Suprapubic skin (tissue), 4 donors: ENCODE data around the gene STARD9. TPM values are rescaled to one million over a fixed set of nuclear protein-coding genes. Genes with fewer than 3 reads are reported as not detected.

Source experiments
- DNase-seq, 2 donors: peaks; one replicate each; pipeline ENCODE4 v3.0.0-alpha.2; 2019; ENCODE audit warnings: low spot score in 2 of 2
- H3K27ac ChIP-seq: fragments of 200-600 bp; sonication (generic); one replicate; pipeline ENCODE4 v1.5.1; 2019
- H3K27me3 ChIP-seq: fragments of 200-600 bp; sonication (generic); one replicate; pipeline ENCODE4 v1.5.1; 2019
- H3K36me3 ChIP-seq: fragments of 200-600 bp; sonication (generic); one replicate; pipeline ENCODE4 v1.5.1; 2019
- H3K4me1 ChIP-seq: fragments of 200-600 bp; sonication (generic); one replicate; pipeline ENCODE4 v1.5.1; 2019
- H3K4me3 ChIP-seq: fragments of 200-600 bp; sonication (generic); one replicate; pipeline ENCODE4 v1.5.1; 2019; ENCODE audit warnings: mild to moderate bottlenecking
- H3K9me3 ChIP-seq: fragments of 200-600 bp; sonication (generic); one replicate; pipeline ENCODE4 v1.5.1; 2019
- EP300 ChIP-seq: sonication (generic); formaldehyde crosslinking; IDR thresholded peaks from one replicate; pipeline ENCODE4 v1.6.1; 2017; ENCODE audit warnings: antibody characterized with exemption
- POLR2A ChIP-seq, 2 donors: fragments of 450-650 bp; IDR thresholded peaks; one replicate each; pipeline ENCODE4 v1.6.1; 2017; ENCODE audit warnings: antibody characterized with exemption in 2 of 2, mild to moderate bottlenecking in 2 of 2, moderate library complexity in 2 of 2
- POLR2AphosphoS5 ChIP-seq, 3 donors: sonication (generic); formaldehyde crosslinking; IDR thresholded peaks; one replicate each; pipeline ENCODE4 v1.6.1; 2017; ENCODE audit warnings: antibody characterized with exemption in 3 of 3
- WGBS: methylation state at CpG from one replicate; pipeline ENCODE4 v1.1.5; 2018; 5-methylcytosine and 5-hydroxymethylcytosine counted together
- total RNA-seq, 4 donors: library from RNA; depleted of rRNA; stranded (reverse); fragments of >200 nt; gene quantifications; one replicate each; pipeline ENCODE4 v1.1.0, GENCODE V29; 2016
- TF ChIP-seq, protein P1 (sequence below), 2 donors: fragments of 200-600 bp in 1 of 2; fragments of 450-650 bp in 1 of 2; sonication (generic) in 1 of 2; IDR thresholded peaks; one replicate each; pipeline ENCODE4 v1.5.1; 2016 to 2019; ENCODE audit warnings: antibody characterized with exemption in 2 of 2, mild to moderate bottlenecking in 1 of 2, moderate library complexity in 1 of 2

STARD9 gene
- total RNA-seq, 4 donors from 2014 or later = 5.0 to 24.6 (median 7.6) TPM

DNA sequence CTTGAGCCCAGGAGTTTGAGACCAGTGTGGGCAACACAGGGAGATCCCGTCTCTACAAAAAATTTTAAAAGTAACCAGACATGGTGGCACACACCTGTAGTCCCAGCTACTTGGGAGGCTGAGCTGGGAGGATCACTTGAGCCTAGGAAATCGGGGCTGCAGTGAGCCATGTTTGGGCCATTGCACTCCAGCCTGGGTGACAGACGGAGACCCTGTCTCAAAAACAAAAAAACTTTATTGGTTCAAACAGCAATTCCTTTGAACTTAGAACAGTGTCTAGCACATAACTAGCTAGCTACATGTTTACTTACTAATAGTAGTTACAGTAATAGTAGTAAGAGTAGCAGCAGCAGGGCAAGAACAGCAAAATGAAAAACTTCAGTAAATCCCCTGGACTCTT, 16.7 kb upstream of the STARD9 start:
- no peak overlapping the region for H3K27ac ChIP-seq
- WGBS = 95% methylated on average over 3 of the region's 3 CpGs
- no peaks in the 10 kb centered on the region for H3K4me1 ChIP-seq
- no peaks in the 10 kb centered on the region for H3K27me3 ChIP-seq
- H3K9me3 ChIP-seq = no peaks in the 10 kb centered on the region
- peaks cover 54% of the 10 kb centered on the region for H3K36me3 ChIP-seq
- DNase-seq = no peak
- no peak for TF ChIP-seq EP300
- TF ChIP-seq POLR2AphosphoS5 (IDR thresholded peaks at IDR 0.05) = no peak
- TF ChIP-seq, protein P1, sequence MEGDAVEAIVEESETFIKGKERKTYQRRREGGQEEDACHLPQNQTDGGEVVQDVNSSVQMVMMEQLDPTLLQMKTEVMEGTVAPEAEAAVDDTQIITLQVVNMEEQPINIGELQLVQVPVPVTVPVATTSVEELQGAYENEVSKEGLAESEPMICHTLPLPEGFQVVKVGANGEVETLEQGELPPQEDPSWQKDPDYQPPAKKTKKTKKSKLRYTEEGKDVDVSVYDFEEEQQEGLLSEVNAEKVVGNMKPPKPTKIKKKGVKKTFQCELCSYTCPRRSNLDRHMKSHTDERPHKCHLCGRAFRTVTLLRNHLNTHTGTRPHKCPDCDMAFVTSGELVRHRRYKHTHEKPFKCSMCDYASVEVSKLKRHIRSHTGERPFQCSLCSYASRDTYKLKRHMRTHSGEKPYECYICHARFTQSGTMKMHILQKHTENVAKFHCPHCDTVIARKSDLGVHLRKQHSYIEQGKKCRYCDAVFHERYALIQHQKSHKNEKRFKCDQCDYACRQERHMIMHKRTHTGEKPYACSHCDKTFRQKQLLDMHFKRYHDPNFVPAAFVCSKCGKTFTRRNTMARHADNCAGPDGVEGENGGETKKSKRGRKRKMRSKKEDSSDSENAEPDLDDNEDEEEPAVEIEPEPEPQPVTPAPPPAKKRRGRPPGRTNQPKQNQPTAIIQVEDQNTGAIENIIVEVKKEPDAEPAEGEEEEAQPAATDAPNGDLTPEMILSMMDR (IDR thresholded peaks at IDR 0.05) = no peak
- no peak for TF ChIP-seq POLR2A (IDR thresholded peaks at IDR 0.05)
- no peak overlapping the region for H3K4me3 ChIP-seq

DNA sequence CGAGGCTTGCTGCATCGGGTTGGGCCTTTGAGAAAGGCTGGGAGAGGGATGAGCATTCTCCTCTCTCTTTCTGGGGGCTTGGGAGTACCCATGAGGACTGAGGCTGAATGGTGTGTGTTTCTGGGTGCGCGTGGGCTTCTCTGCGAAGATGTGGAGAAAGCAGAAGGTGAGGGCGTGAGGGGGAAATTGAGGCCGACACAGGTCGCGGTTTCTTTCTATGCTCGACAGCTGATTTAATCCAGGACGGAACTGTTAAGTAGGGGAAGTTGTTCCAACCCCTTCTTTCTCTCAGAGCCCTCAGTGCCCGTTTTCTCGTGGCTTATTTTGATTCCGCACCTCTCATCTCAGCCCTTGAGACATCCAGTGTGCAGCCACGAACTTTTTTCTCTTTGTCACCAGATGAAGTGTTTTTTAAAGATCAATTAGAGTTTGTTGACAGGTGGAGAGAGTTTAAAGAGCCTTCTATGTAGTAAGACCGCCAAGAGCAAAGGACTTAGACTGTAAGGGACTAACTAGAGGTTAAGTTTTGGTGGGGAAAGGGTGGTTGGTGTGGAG, 711 bp downstream of the STARD9 start:
- Histone ChIP-seq H3K36me3 (no peaks in the 10 kb centered on the region), H3K4me1 (peaks cover 35% of the 10 kb centered on the region), H3K27ac (peak overlapping the region; percentile 84), H3K4me3 (peak overlapping the region; percentile 89), H3K9me3 (no peaks in the 10 kb centered on the region), H3K27me3 (no peaks in the 10 kb centered on the region)
- no peak for DNase-seq
- WGBS = 9% methylated on average over 16 of the region's 16 CpGs
- TF ChIP-seq POLR2AphosphoS5 (IDR thresholded peaks at IDR 0.05) (no peak), EP300 (no peak), POLR2A (IDR thresholded peaks at IDR 0.05) (no peak)
- TF ChIP-seq, protein P1 (IDR thresholded peaks at IDR 0.05) = no peak

DNA sequence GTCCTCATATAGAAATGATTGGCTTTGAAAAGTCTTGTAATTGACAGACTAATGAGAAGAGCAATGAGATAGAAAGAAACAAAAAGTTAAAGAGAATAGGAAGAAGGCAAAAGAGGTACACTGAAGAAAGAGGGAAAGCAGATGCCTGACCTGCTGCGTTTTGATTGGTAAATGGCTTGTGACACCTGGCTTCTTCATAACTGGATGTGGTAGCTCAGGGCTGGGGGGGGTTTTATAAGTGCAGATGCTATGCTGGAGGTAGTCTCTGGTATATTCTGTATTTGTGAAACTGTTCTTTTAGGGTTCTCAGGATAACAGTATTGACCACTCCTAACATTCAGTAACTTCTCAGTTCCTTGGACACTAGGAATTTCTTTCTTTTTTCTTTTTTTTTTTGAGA, 1.4 kb downstream of the STARD9 start:
- Histone ChIP-seq H3K9me3 (no peaks in the 10 kb centered on the region), H3K4me3 (no peak overlapping the region), H3K27ac (no peak overlapping the region), H3K4me1 (peaks cover 38% of the 10 kb centered on the region), H3K27me3 (no peaks in the 10 kb centered on the region), H3K36me3 (no peaks in the 10 kb centered on the region)
- no peak for TF ChIP-seq EP300
- TF ChIP-seq POLR2A (IDR thresholded peaks at IDR 0.05) = no peak
- TF ChIP-seq, protein P1 (IDR thresholded peaks at IDR 0.05) = no peak
- TF ChIP-seq POLR2AphosphoS5 (IDR thresholded peaks at IDR 0.05) = no peak
- DNase-seq = no peak
- 68% methylated on average over 1 of the region's 1 CpG for WGBS

DNA sequence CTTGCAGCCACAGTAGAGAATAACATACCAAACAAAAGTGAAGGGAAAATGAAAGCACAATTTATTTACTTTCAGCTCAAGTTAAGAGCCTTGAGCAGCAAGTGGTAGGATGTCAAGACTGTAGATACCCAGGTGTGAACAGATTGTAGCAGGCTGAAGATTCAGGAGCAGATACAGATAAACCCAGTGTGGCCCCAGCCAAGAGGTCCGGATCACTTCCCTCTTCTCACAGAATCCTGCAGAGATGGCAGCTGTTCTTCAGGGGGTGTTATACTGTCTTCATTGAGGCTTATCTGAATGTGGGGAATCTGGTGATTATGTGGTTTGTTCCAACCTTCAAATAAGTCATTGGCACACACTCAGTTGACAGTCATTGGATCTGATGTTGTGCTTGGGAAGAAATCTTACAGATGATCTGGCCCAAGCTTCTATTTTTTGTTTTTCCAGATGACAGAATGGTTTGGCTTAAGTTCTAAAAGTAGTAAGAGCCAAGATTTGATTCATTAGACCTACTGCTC, 2.2 kb downstream of the STARD9 start:
- H3K4me1 ChIP-seq = peaks cover 46% of the 10 kb centered on the region
- H3K4me3 ChIP-seq = no peak overlapping the region
- WGBS = 17% methylated on average over 1 of the region's 1 CpG
- no peaks in the 10 kb centered on the region for H3K36me3 ChIP-seq
- no peak for TF ChIP-seq EP300
- no peak for TF ChIP-seq POLR2AphosphoS5 (IDR thresholded peaks at IDR 0.05)
- TF ChIP-seq, protein P1 (IDR thresholded peaks at IDR 0.05) = no peak
- TF ChIP-seq POLR2A (IDR thresholded peaks at IDR 0.05) = no peak
- no peak for DNase-seq
- peak overlapping the region; percentile 6 for H3K27ac ChIP-seq
- H3K9me3 ChIP-seq = no peaks in the 10 kb centered on the region
- no peaks in the 10 kb centered on the region for H3K27me3 ChIP-seq

DNA sequence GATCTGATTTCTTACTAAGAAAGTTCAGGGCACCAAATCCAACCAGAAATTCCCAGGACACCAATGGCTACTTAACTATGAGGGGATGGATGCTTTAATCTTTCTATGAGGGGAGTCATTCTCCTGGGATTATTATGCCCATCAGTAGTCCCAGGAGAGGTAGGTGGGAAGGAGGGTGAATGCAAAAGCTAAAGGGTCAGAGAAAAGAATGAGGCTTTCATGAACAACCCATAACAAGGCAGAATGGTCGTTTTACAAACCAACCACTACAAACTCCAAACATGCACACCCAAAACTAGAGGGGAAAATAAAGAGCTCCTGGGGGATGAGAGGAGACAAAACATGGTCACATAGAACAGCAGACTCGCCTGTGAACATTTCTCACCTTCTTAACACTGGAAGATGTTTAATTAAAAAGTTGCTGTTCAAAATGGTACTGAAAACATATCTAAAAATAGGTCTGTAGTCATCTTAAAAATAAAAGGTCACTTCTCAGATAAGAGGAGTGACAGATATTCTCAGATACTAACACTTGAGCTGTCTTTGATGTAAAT, 3.7 kb downstream of the STARD9 start:
- no peaks in the 10 kb centered on the region for H3K9me3 ChIP-seq
- DNase-seq = no peak
- no peak overlapping the region for H3K27ac ChIP-seq
- no peaks in the 10 kb centered on the region for H3K36me3 ChIP-seq
- no peak overlapping the region for H3K4me3 ChIP-seq
- 82% methylated on average over 2 of the region's 2 CpGs for WGBS
- H3K4me1 ChIP-seq = peaks cover 55% of the 10 kb centered on the region
- no peaks in the 10 kb centered on the region for H3K27me3 ChIP-seq
- TF ChIP-seq, protein P1 (IDR thresholded peaks at IDR 0.05) = no peak
- no peak for TF ChIP-seq POLR2A (IDR thresholded peaks at IDR 0.05)
- TF ChIP-seq POLR2AphosphoS5 (IDR thresholded peaks at IDR 0.05) = no peak
- TF ChIP-seq EP300 = no peak
